PC-9 (cell line): Measurements from ENCODE around the gene TMPRSS11B.

Experiments
- EZH2 ChIP-seq: fragments of 200-600 bp; sonication (generic); IDR thresholded peaks from 2 replicates; pipeline ENCODE4 v1.8.0; 2017; ENCODE audit warnings: antibody characterized with exemption, low read depth
- TF ChIP-seq, protein P1 (sequence below): fragments of 200-600 bp; sonication (generic); conservative IDR thresholded peaks from 2 replicates; pipeline ENCODE4 v1.6.1; 2017; ENCODE audit warnings: mixed run types, antibody characterized with exemption, mild to moderate bottlenecking, moderate library complexity

GRCh38 chr4:68277627-68278026, 32.1 kb upstream of the TMPRSS11B start:
- no peak for TF ChIP-seq EZH2
- TF ChIP-seq, protein P1, sequence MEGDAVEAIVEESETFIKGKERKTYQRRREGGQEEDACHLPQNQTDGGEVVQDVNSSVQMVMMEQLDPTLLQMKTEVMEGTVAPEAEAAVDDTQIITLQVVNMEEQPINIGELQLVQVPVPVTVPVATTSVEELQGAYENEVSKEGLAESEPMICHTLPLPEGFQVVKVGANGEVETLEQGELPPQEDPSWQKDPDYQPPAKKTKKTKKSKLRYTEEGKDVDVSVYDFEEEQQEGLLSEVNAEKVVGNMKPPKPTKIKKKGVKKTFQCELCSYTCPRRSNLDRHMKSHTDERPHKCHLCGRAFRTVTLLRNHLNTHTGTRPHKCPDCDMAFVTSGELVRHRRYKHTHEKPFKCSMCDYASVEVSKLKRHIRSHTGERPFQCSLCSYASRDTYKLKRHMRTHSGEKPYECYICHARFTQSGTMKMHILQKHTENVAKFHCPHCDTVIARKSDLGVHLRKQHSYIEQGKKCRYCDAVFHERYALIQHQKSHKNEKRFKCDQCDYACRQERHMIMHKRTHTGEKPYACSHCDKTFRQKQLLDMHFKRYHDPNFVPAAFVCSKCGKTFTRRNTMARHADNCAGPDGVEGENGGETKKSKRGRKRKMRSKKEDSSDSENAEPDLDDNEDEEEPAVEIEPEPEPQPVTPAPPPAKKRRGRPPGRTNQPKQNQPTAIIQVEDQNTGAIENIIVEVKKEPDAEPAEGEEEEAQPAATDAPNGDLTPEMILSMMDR: no peak
